GM19395 (cell line): ENCODE measurements around the gene LEP.
"Not testable (repeated sequence)": the region's sequence is repeated elsewhere in the genome, so short reads cannot be mapped to it uniquely, and the experiment has no call there.

Source experiments
- ATAC-seq: cut with Tn5 transposase; IDR thresholded peaks from one replicate; pipeline ENCODE4 v1.9.1; 2021; ENCODE audit warnings: mild to moderate bottlenecking, moderate library complexity; ENCODE audit not compliant: unreplicated experiment

LEP gene

DNA sequence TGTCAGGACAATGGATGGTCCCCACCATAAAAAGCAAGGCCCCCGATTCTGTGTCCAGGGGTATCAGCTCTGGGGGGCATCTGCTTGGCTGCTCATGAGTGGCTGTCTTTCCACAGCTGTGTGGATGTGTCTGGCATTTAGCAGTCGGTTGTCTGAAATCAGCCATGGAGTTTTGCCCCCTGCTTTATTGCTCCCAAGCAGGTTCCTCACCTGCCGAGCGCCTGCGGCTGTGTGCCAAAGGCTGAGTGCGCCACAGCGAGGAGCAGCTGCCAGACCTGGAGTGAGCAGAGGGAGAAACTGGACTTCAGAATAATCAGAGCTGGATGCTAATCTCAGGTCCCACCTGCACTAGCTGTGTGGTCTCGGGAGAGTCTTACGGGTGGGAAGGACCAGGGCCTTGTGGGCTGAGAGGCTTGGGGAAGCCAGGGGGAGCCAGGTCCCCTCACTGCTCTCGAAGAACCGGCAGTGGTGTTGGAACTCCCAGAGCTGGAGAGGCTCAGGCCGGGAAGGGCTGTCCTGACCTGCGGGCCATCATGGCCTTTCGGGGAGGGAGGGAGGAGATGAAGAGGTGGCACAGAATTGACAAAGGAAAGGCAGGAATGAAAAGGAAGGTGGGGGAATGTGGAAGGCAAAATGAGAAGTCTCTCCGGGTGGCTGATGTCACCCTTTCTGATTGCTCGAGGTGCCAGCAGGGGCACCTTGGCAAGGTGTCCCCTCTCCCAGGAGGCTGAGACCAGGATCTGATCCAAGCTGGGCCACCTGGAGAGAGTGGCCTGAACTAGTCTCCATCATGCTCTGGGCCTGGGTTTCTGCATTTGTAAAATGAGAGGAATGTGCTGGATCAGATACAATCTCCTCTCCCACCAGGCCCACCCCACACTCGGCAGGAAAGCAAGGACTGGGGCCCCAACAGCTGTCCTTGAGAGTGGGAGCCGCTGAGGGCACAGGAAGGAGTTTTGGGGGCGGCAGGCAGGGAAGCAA is 30.2 kb upstream of the LEP start:
- ATAC-seq = no peak

DNA sequence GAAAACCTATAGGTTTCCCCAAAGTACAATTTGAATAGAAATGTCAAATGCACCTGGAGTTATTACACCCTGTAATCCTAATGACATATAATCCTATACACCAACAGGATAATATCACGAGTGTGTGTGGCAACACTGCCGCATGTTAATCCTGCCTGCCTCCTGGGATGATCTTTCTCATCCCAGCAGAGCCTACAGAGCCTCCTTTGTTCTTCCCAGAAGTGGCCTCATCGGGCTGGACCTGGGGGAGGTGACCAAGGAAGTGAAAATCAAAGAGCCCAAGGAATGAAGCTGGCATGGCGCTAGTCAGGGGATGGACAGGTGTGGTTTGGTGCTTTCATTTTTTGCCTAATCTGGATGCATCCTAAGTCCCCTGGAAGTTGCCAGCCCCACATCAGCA is 29.5 kb upstream of the LEP start:
- no peak for ATAC-seq

DNA sequence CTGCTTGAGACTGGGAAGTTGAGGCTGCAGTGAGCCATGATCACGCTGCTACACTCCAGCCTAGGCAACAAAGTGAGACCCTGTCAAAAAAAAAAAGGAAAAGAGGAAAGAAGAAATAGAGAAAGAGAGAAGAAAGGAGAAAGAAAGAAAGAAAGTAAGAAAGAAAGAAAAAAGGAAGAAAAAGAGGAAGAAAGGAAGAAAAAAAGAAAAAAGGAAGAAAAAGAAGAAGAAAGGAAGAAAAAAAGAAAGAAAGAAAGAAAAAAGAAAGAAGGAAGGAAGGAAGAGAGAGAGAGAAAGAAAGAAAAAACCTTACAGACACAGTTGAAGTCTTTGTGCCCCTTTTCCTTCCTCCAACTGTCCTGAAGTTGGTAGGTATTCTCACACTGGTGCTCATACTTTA is 26.6 kb upstream of the LEP start:
- ATAC-seq = no peak

DNA sequence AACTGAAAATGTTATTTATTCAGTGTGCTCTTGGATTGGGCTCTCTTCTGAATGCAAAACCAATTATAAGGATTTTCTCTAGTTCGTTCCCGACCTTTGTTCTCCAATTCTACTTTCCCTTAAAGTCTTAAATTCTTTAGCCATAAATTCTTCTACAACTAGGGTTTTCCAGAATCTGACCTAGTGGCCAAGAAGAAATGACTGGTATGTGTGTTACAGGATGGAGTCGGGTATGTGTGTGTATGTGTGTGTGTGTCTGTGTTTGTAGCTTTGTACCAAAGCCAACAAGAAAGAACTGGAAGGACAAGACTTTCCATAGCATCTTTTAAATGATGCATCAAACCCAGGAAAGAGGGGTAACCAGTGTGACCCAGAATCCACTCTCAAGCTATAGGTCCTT is 25.8 kb upstream of the LEP start:
- ATAC-seq = no peak

DNA sequence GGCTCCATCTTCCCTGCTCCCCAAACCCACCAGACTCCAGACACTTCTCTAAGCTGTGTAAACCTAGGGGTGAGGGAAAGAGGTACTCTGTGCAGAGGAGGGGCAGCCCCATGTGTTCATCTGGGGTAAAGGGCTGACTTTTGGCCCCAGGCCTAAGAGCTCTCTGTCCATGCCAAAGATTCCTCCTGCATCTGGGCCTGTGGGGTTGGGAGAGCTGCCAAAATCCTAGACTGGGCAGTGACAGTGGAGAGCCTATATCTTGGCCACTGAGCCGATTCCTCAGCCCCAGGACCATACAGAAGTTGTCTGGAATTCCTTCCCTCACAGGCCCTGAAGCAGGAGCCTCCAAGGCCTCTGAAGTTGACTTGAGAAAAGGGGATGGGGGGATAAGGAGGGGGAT is 25.3 kb upstream of the LEP start:
- ATAC-seq = no peak

DNA sequence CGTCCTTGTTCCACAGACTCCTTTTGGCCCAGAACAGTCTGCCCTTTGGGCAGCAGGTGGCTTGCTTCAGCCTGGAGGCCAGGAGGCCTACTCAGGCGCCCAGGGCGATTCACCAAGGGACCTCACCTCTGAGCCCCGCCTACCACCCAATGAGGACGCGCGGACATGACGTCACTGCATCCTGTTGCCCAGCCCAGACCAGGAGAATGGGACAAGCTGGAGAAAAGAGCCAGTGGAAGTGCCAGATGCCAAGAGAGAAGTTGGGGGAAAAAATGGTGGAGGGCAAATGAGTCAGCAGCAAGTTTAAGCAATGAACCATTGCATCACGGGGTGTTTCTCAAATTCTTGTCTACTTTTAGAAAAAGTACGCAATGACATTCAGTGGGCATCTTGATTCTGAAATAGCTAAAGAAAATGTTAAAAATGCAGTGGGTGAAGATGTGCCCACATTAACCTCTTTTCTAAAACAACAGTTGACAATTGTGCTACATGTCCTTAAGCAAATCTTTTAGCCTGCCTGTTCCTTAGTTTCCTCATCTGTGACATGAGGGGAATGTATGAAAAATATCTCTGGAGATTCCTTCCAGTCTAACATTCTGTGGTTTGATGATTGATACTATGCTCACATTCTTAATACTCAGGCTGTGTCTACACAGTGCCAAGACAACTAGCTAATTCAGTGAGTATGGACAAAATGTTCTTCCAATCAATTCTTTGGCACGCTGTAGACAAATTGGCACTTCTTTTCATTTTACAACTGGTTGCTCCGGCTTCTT is 23.9 kb upstream of the LEP start:
- ATAC-seq = no peak

DNA sequence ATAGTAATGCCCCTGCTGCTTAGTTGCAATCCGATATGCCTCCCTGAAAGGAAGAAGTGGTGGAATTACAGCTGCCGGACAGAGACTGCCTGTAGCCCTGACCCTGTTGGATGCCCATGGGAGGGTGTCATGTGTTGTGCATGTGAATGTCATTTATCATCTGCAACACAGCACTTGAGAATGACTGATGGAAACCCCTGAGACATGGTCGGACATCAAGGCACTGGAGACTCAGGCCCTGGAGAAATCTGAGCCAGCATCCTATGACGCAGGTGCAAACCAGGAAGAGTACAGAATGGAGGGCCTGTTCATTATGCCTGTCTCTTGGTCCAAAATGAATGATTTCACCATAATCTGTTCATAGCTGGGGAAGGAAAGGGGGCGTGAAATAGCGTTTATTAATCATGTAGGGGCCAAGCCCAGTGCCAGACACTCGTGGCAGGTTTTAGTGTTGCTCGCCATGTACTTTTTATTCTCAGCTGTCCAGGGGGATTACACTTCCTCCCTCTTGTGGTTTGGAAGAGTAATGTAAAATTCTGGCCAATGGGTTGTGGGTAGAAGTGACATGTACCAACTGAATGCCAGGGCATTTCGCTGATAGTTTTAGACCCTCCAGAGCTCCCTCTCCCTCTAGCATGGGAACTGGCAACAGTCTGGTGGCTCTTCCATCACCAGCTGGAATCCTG is 23.0 kb upstream of the LEP start:
- no peak for ATAC-seq

DNA sequence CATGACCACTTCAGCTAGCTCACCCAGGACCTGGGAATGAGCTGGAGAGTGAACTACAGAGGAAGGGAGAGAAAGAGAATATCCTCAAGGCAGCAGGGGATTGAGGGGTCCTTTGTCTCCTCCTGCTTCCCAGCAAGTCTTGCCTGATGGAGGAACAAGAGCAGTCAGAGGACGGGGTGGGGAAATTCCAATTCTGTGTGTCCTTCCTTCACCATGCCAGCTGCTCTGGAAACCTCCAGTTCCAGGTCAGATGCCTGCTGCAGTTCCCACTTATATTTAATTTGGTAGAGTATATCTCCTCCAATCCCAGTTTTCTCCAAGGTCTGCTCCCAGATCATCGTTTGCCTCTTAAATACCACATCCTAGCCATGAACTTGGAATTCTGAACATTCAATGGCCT is 21.4 kb upstream of the LEP start:
- no peak for ATAC-seq

DNA sequence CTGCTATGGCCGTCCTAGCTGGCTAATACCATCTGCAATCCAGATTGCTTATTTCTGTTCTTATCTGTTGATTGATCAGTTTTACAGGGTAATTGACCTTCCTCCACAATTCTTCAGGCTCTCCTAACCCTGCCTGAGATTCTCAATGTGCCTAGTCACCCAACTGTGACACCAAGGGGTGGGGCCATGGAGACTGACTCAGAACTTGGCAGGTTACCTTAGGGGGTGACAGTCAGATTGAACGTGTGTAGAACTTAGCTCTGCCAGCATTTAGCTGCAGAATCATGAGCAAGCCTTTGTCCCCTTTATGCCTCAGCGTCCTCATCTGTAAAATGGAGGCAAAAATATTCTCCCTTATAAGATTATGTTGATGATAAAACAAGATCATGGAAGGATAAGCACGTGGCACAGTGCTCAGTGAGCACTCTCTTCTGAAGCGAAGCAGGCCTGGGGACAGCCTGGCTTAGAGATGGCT is 19.1 kb upstream of the LEP start:
- ATAC-seq = no peak

DNA sequence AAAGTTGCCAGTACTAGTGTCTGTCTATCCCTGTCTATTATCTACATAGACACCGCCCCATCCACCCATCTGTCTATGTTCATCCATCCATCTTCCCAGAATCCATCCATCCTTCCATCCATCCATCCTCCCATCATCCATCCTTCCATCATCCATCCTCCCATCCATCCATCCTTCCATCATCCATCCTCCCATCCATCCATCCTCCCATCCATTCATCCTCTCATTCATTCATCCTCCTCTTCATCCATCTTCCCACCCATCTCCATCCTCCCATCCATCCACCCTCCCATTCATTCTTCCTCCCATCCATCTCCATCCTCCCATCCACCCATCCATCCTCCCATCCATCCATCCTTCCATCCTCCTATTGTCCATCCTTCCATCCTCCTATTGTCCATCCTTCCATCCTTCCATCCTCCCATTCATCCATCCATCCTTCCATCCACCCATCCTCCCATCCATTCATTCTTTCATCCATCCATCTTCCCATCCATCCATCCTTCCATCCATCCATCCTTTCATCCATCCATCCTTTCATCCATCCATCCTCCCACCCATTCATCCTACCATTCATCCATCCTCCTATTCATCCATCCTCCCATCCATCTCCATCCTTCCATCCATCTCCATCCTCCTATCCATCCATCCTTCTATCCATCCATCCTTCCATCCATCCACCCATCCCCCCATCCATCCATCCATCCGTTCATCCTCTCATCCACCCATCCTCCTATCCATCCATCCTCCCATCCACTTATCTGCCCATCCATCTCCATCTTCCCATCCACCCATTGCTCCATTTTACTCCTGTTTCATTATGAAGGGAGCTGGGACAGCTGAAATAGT is 14.7 kb upstream of the LEP start:
- no peak for ATAC-seq

DNA sequence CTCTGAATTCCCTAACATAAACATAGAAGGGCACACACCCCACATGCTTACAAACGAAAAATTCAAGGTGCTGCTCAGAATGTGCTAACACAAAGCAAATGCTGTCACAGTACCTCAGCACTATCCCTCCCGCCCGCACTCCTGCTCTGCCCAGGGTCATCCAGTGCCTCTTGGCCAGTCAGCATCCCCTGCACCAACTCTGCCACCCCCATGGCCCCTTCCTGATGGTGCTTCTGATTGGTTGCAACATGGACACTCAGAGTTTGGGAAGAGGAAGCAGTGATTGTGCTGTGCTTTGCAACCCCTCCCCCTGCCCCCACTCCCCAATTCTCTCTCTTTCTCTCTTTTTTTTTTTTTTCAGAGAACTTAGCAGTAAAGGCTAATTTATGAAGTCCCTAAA is 13.8 kb upstream of the LEP start:
- no peak for ATAC-seq

DNA sequence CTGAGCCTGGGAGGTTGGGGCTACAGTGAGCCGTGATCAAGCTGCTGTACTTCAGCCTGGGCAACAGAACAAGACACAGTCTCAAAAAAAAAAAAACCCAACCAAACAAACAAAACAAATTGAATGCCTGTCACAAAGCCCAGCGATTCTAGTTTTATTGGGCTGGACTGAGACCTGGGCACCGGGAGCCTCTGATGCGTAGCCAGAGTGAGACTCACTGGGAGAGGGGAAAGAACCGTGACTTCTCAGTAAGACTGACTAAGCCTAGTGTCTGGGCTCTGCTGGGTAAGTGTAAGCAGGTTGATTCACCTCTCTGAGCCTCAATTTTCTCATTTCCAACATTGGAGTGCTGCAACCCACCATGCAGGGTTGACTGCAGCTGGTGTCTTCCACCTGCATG is 10.1 kb upstream of the LEP start:
- no peak for ATAC-seq

DNA sequence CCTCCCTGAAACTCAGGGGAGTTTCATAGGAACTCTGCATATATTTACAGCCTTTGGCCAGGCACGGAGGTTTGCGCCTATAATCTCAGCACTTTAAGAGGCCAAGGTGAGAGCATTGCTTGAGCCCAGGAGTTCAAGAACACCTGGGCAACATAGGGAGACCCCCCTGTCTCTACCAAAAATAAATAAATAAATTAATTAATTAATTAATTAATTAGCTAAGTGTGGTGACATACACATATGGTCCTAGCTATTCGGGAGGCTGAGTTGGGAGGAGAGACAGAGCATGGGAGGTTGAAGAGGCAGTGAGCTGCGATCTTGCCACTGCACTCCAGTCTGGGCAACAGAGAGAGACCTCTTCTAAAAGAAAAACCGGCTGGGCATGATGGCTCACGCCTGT is 9.4 kb upstream of the LEP start:
- no peak for ATAC-seq

DNA sequence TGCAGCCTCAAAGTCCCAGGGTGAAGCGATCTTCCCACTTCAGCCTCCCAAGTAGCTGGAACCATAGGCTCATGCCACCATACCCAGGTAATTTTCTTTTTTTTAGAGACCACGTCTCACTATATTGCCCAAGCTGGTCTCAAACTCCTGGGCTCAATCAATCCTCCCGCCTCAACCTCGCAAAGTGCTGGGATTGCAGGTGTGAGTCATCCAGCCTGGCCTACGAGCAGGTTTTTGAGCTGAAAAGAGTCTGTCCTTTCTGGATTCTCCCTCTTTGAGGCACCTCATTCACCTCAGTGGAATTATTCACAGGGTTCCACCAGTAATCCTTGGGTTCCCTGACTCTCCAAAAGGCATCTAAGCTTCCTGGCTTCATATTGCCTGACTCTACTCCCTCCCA is 7.6 kb upstream of the LEP start:
- ATAC-seq = no peak

DNA sequence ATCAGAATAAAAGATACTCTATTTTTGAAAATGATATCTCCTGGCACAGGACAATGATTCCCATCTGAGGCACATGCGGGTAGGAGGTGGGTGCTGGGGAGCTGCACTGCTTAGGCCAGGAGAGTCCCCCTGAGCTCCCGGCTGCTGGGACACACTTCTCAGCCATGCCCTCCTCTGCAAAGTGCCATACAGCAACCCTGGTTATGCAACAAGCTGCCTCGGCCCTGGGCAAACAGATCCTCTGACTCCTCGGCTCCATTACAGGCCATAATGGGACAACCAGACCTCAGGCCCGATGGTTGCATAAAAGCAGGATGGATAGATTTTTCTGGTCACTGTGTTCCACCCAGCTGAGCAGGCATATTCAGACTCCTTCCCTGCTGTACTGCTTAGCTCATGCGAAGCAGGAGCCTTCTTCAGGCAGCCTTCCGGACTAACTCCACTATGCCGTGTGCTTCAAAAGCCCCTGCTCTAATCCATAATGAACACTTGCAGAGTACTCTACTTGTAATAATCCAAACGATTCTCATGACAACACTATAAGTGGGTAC is 6.5 kb upstream of the LEP start:
- ATAC-seq = no peak

DNA sequence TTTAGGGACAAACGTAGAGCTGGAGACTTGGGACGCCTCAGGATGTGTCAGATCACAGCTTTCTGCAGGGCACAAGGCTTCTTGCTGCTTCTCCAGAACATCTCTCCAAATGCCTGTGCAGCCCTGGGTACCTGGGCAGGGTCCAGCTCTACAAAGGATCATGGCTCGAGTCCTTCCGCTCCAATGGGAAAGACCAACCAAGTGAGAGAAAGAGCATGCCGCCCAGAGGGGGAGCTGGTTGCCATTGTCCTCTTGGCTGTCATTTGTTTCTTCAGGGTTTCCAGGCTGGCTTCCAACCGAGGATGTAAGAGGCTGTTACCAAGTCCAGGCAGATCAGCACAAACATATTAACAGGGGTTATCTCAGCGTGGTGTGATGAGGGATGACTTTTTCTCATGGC is 5.6 kb upstream of the LEP start:
- no peak for ATAC-seq

DNA sequence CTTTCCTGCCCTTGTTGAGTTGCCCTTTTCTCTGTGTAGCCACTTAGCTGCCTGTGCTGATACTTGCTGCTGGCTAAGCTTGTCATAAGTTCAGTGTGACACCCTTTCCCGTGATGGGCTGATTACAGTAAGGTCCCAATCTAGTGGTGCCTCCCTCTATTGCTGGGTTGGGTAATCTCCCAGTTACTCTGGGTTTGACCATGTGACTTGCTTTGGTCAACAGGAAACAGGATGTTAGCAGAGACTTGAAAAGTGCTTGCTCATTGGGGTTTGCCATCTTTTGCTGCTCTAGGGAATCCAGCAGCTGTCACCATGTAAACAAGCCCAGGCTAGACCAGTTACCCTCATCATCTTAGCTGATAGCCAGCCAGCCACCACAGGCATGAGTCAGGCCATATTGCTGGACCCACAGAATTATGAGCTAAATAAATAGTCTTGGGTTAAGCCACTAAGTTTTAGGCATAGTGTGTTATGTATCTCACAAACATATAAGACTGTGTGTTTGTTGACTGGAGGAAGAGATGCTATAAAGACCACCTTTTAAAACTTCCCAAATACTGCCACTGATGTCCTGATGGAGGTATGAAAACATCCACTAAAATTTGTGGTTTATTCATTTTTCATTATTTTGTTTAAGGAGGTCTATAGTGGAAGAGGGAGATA is 4.0 kb upstream of the LEP start:
- ATAC-seq = peak; percentile 67

DNA sequence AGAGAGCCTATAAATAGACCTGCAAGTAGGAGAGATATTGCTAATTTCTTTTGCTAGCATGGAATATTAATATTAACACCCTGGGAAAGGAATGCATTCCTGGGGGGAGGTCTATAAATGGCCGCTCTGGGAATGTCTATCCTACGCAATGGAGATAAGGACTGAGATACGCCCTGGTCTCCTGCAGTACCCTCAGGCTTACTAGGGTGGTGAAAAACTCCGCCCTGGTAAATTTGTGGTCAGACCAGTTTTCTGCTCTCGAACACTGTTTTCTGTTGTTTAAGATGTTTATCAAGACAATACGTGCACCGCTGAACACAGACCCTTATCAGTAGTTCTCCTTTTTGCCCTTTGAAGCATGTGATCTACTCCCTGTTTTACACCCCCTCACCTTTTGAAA is 1.9 kb upstream of the LEP start:
- not testable (repeated sequence) for ATAC-seq

DNA sequence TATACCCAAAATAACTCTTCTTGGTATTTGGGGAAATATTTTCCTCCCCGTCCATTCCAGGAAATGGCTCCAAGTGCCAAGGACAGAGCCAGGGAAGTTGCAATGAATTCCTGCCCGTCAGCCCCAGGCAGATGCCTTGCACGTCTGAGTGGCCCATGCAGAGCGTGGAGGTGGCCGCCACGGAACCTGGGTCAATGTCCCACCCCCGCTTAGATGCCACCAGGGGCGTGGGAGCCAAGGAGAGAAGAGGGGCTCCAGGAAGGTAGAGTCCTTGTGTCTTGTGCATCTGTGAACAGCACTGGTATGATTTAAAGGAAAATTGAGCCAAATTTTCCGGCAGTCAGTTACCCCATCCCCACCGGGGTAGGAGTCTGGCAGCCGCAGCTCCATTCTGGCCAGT is 1.6 kb downstream of the LEP start:
- no peak for ATAC-seq

DNA sequence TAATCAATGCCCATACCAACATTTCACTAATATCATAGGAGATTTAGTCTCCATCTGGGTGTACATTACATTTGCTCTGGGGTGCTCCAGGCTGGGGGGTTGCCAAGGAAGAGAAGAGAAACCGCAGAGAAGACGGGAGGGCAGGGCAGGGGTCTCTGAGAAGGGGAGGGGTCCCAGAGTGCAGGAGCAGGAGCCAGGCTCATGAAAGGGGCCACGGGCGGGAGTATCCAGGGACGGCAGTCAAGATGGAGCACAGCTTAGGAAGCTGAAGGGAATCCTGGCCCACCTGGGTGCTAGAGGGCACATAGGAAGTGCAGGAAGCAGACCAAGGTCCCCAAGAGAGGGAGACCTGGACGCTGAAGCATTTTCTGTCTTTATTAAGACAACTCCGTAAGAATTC is 2.2 kb downstream of the LEP start:
- ATAC-seq = no peak
